Amniotic stem cell (primary cell): Measurements from ENCODE around the gene DEPDC4.
"Not testable (repeated sequence)": the region's sequence is repeated elsewhere in the genome, so short reads cannot be mapped to it uniquely, and the experiment has no call there.

Experiments
- DNase-seq: peaks from one replicate; lab custom pipeline; 2025; lab: John Stamatoyannopoulos, UW

DEPDC4 gene

DNA sequence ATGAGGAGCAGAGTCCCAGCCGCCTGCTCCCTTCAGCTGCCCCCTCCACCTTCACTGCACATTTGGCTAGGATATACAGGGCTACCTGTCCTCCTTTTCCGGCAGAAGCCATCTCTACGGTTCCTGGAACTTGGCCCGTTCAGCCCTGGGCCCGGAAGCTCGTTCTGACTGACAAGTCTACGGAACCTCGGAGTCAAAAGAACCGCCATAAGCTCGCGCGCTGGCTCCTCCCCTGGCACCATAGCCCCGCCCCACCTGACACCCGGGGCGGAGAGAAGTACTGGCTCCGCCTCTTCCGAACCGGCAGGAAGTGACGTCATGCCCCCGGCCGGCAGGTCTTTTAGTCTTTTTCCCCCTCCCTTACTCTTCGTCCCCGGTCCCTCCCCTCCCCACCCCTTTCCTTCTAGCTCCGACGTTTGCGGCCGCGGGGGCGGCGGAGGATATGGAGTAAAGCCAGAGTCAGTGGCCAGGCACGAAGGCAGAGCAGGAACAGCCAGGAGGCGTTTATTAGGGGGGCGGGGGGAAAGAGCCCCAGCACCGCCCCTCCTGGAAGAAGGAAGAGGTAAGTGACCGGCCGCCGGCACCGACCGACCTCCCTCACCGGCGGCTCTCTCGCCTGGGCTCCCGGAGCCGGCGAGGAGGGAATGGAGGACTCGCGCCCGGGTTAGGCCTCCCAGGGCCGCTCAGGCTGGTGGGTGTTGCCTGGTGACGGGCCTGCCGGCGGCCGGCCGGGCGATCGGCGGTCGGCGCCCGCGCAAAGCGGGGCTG lies at the start of gene DEPDC4, which contains the start of gene SCYL2:
TSS of gene DEPDC4 (minus strand) at position 245 of the 768 bp plus-strand sequence. CDS start at position 242, 3 bp downstream.
TSS of gene SCYL2 (plus strand) at position 343 of the 768 bp plus-strand sequence. CDS start 15,794 bp downstream, outside the sequence.
- DNase-seq = peak; percentile 98

DNA sequence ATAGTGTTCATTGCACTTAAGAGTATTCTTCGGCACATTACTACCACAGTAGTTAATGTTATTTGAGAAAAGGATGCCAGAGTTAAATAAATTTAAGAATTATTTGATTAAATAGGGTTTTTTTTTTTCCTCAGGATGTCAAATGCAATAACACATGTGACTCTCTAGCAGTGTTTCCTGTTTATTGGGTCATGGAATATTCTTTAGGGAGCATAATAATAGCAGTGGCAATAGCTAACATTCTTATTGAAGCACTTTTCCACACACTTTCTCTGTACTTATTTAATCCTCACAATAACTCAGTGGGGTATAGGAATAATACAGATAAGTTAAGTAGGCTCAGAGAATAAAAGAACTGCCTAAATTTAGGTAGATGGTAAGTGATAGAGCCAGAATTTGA lies 44.4 kb upstream of the DEPDC4 start:
- no peak for DNase-seq

DNA sequence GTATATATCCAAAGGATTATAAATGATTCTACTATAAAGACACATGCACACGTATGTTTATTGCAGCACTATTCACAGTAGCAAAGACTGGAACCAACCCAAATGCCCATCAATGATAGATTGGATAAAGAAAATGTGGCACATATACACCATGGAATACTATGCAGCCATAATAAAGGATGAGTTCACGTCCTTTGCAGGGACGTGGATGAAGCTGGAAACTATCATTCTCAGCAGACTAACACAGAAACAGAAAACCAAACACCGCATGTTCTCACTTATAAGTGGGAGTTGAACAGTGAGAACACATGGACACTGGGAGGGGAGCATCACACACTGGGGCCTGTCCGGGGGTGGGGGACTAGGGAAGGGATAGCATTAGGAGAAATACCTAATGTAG lies 41.3 kb upstream of the DEPDC4 start:
- DNase-seq = not testable (repeated sequence)

DNA sequence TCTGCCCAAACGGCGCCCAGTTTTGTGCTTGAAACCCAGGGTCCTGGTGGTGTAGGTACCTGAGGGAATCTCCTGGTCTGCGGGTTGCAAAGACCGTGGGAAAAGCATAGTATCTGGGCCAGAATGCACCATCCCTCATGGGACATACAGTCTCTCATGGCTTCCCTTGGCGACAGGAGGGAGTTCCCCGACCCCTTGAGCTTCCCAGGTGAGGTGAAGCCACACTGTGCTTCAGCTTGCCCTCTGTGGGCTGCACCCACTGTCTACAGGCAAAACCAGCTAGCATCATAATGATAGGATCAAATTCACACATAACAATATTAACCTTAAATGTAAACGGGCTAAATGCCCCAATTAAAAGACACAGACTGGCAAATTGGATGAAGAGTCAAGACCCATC lies 37.5 kb upstream of the DEPDC4 start:
- DNase-seq = not testable (repeated sequence)

DNA sequence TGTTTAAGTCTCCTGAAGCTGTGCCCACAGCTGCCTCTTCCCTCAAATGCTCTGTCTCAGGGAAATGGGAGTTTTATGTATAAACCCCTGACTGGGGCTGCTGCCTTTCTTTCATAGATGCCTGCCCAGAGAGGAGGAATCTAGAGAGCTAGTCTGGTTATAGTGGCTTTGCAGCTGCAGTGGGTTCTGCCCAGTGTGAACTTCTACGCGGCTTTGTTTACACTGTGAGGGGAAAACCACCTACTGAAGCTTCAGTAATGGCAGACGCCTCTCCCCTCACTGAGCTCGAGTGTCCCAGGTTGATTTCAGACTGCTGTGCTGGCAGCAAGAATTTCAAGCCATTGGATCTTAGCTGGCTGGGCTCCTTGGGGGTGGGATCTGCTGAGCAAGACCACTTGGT lies 37.0 kb upstream of the DEPDC4 start:
- DNase-seq = no peak

DNA sequence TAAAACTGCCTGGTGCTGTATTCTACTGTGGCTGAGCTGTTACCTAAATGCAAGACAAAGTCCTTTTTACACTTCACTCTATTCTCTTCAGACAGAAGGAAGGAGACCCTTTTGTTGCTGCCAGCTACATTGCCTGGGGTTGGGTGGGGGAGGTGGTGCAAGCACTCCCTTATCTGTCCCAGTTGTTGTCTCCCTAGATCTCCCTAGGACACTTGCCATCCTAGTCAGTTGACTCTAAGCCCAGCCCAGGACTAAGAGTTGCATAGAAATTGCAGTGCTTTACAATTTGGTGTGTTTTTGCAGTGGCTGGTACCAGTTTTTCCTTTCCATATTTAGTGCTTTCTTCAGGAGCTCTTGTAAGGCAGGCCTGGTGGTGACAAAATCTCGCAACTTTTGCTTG lies 35.2 kb upstream of the DEPDC4 start:
- no peak for DNase-seq

DNA sequence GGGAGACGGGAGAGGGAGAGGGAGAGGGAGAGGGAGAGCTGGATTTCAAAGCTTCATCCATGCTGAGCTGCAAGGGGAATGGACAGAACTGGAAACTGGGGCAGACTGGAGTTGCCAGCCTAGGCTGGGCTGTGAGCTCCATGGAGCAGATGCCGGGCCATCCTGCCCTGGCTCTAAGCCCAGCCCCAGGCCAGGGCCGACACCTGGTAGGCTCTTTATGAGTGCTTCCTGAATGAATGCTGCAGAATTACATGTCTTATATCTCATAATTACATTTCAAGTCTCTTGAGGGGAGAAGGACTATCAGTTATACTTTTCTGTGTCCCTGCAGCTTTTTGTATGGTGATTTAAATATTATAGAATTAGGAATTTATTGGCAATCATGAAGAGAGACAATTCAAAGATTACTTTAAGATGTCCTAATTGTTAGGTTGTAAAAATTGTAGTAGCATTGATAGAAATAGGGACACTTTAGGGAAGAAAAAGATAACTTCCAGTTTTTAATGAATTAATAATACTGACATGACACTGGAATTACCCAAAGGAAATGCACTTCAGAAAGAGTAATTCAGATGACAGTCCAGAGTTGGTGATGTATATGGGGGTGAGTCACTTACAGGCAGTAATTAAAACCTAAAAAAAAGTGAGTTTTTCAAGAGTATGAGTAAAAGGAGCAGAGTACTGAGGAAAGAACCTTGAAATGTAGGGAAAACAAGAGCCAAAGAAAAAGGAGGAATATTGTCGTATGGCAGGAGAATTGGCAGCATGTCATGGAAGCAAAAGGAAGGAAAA lies 29.1 kb upstream of the DEPDC4 start:
- DNase-seq = peak; percentile 16

DNA sequence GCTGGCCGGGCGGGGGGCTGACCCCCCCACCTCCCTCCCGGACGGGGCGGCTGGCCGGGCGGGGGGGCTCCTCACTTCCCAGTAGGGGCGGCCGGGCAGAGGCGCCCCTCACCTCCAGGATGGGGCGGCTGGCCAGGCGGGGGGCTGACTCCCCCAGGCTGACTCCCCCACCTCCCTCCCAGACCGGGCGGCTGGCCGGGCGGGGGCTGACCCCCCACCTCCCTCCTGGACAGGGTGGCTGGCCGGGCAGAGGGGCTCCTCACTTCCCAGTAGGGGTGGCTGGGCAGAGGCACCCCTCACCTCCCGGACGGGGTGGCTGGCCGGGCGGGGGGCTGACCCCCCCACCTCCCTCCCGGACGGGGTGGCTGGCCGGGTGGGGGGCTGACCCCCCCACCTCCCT lies 27.5 kb upstream of the DEPDC4 start:
- DNase-seq = not testable (repeated sequence)

DNA sequence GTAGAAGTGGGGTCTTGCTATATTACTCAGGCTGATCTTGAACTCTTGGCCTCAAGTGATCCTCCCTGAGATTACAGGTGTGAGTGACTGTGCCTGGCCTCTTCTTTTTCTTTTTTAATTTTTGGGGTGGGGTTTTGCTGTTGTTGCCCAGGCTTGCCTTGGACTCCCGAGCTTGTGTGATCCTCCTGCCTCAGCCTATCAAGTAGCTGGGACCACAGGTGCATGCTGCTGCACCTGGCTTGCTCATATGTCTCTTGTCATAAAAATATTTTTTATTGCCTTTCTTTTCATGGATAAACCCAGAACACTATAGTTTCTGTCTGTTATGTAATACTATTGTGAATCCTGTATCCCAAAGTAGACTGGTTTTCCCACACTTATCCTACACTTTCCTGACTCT lies 26.1 kb upstream of the DEPDC4 start:
- no peak for DNase-seq

DNA sequence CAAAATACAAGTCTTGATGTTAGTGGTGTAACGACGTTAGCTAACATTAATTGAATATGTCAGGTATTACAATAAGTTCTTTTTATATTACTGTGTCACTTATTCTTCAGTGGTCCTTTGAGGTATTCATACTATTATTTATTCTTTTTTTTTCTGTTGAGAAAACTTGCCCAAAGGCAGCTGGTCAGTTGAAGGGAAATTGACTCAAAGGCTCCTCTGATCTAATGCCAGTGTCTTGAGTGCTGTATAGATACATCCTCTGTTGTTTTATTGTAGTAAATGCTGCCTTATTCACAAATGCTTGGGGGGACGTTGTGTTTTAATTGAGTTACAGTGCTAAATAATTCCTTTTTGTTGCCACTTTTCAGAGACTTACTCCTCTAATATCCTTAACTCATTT lies 23.1 kb upstream of the DEPDC4 start:
- DNase-seq = no peak

DNA sequence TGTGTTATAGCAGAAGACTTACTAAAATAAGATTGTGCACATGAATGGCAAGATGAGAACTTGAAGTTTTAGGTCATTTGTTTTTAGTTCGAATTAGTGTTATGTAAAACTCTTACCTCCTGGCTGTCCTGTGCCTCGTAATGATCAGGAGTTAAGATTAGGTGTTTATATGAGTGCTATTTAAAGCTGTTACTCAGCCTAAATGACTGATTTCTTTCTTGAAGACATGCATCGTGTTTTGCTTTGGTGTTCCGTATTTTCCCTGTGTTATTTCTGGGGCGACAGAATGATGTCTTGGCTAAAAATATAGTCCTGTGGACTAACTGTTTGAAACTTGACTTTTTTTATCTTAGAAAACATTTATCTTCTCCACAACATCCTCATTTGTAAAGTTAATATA lies 22.2 kb upstream of the DEPDC4 start:
- no peak for DNase-seq

DNA sequence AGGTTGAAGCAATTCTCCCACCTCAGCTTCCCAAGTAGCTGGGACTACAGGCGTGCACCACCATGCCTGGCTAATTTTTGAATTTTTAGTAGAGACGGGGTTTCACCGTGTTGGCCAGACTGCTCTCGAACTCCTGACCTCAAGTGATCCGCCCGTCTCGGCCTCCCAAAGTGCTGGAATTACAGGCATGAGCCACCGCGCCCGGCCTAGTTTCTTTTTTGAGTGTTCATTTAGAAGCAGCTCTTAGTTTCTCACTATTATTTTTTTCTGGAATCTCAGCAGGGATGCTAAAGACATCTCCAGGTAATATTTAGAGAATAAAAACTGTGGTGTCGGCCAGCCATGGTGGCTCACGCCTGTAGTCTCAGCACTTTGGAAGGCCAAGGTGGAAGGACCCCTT lies 17.7 kb upstream of the DEPDC4 start:
- not testable (repeated sequence) for DNase-seq

DNA sequence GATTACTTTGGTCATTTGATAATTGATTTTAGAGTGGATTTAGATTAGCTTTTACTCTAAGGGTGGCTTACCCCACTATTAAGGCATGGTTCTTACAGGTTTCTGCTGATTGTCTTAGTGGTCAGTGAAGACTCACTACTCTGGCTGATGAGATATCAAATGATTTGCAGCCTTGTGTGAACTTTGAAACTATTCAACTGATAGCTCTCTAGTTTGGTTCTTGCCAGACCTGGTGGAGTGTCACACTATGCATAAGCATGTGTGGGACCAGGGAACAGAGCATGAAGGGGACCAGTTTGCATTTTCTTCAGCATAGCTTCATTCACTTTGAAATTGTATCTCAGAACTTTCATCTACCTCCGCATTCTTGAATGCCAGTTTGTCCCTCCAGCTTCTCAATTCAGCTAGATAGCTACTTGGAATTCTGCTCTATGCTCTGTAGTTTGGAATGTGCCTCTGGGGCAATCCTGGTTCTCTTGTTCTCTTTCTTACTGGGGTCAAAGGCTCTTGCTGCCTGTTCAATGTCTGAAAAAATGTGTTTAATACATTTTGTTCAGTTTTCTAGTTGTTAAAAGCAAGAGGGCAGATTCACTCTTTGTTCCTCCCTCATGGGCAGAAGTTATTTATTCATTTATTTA lies 12.8 kb upstream of the DEPDC4 start:
- DNase-seq = no peak

DNA sequence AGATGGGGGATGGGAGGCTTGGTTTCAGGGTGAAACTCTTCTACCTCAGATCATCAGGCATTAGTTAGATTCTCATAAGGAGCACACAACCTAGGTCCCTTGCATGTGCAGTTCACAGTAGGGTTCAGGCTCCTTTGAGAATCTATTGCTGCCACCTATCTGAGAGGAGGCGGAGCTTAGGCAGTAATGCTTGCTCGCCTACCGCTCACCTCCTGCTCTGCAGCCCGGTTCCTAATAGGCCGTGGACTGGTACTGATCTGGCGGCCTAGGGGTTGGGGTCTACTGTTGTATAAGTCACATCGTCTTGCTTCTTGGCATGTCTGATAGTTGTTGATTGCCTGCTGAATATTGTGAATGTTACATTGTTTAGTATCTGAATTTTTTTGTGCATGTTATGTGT lies 12.3 kb upstream of the DEPDC4 start:
- no peak for DNase-seq

DNA sequence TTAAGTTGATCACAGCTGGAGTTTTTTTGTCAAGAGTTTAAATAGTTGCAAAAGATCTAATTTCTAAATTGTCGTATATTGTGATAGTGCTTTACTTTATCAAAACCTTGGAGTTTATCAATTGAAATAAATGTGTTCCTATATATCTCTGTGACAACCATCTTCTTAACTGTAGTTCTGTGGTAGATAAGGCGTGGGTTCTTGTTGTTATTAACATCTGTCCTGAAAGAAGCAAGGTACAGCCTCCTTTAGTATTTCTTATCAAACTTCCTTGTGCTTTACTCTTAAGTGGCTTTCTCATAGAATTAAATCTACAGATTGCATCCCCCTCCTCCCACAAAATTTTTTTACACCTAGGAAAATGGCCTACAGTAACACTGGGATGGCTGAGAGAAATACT lies 7.4 kb upstream of the DEPDC4 start:
- DNase-seq = no peak

DNA sequence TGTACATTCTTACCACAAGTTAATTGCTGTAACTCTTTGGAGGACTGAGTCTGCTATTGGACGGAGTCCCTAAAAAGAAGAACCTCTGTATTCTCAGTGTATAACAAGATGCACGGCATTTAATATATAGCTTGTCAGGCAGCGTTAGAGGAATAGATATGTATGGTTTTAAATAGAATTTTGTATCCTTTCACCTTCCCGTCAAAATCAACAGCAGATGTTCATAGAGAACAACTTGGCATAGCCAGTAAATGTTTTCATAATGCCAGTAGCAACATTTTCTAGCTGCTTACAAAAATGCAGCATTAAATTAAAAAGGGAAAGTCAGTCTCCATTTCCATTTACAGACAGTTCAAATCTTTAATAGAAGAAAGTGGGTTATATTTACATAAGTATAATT lies 6.9 kb upstream of the DEPDC4 start:
- DNase-seq = no peak

DNA sequence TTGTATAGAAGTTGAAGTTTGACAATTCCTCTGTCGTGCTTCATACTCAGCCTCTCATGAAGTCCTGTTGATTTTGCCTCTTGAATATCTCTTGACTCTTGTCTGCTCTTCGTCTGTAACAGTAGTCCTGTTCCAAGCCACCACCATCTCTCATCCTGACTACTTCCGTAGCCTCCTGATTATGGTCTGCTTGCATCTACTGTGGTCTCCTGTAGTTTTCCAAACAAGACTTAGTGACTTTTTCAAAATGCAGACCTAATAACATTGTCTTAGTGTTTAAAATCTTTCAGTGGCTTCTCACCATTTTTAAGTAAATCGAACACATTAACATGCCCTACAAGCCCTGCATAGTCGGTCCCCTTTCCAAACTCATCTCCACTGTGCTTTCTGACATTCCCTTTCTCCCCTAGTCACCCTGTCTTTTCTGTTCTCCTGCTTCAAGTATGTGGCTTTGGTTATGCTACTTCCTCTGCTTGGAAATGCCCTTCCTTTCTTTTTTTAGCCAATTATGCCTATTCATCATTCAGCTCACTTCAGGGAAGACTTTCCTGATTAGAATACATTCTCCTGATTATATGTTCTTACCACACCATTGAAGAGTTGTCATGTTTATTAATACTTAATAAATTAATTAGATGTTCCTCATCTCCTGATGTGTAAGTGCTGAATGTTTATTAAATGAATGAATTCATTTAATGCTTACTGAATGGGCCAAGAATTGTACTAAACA lies 2.1 kb upstream of the DEPDC4 start:
- DNase-seq = no peak

DNA sequence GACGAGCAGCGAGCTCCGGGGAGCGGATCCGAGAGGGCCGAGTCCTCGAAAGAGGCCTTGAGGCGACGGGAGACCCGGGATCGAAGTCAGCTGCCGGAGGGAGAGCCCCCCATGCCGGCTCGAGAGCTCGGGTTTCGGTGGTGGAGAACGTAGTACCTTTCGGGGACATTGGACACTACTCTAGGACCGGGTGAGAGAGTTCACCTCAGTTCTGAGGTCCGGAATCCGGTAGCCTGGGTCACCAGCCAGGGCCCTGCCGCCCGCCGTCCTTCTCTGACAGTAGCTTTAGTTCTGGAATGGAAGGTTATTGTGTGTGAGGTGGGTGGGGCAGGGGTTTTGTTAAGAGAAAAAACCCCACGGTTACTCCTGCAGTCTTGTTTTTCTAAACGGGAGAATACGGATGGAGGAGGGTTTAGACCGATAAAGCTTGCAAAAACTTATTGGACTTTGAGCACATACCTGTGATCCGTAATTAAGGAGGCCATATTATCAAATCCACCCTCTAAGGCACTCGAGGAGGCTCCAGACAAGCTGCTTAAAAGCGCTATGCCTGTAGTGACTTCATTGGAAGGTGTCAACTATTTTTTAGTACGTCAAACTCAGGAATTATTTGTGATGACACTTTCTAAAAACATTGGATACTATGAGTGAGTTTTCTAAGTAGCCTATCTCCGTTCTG lies 863 bp upstream of the DEPDC4 start:
- DNase-seq = no peak

DNA sequence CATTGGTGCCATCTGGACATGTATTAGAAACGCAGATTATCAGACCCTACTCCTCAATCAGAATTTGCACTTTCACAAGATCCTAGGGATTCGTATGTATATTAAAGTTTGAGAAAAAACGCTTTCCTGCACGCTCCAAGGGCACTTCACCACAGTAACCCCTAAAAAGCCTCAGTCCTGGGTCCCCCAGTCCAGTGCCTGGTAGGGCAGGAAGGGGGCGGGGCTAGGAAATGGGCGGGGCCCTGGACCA lies 369 bp downstream of the DEPDC4 start:
- DNase-seq = no peak

DNA sequence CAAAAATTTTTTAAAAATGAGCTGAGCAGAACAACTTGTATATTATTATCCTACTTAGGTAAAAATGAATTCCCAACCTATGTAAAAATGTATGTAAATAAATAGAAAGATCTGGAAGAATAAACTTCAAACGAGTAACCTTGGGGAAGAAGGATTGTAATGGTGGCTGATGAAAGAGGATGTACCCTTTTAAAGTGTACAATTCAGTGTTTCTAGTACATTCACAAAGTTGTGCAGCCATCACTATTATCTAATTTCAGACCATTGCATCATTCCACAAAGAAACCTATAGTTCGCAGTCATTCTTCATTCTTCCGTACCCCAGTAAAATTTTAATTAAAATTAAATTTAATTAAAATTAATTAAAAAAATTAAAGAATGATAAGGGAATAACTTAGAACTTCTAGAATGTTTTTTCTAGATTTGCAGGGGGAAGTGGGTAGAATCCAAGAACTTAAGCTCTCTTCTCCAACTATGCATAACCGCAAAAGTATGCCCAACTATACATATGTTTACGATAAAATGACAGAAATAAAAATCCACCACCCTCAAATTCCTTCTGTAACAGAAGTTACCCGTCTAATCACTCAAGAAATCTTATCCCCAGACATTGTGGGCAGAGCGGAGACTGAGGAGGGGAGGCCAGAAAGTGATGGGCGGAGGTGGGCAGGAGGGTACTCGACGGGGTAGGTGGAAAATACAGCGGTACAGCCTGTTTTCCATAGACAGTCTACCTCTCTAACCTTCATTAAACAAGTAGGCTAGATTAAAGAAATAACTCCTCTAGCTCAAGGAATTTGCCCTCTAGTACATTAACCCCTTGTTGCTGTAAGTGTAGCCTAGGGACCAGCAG lies 921 bp downstream of the DEPDC4 start:
- DNase-seq = no peak

DNA sequence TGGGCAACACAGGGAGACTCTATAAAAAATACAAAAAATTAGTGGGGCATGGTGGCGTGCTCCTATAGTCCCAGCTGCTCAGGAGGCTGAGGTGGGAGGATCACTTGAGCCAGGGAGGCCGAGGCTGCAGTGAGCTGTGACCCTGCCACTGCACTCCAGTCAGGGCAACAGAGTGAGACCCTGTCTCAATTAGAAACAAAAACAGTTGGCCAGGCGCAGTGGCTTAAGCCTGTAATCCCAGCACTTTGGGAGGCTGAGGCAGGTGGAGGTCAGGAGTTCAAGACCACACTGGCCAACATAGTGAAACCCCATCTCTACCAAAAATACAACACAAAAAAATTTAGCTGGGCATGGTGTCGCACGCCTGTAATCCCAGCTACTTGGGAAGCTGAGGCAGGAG lies 1.8 kb downstream of the DEPDC4 start:
- not testable (repeated sequence) for DNase-seq
